ENCODE data around the gene MAP3K9.
"Not testable (repeated sequence)": the region's sequence is repeated elsewhere in the genome, so short reads cannot be mapped to it uniquely, and the experiment has no call there.

MAP3K9 gene

GRCh38 chr14:70708717-70709570 is 100.4 kb downstream of the MAP3K9 start:
- in situ Hi-C loops (cut with HindIII; ENCODE audit: low sequenced_read_pairs) = no loop called here
- DNase-seq (ENCODE audit: low read depth, low spot score) = no peak
- TF ChIP-seq CTCF (IDR thresholded peaks at IDR 0.05; ENCODE audit: low read depth, low read length) = no peak
- H3K4me3 ChIP-seq (ENCODE audit: low read depth, low read length) = no peak overlapping the region

GRCh38 chr14:70707138-70708038 is 101.9 kb downstream of the MAP3K9 start:
- DNase-seq (ENCODE audit: low read depth, low spot score) = peak; percentile 85
- no peak overlapping the region for H3K4me3 ChIP-seq (ENCODE audit: low read depth, low read length)
- TF ChIP-seq CTCF (IDR thresholded peaks at IDR 0.05; ENCODE audit: low read depth, low read length) = no peak
- in situ Hi-C loops (cut with HindIII; ENCODE audit: low sequenced_read_pairs) = no loop called here

GRCh38 chr14:70706177-70706576 is 103.1 kb downstream of the MAP3K9 start:
- no peak overlapping the region for H3K4me3 ChIP-seq (ENCODE audit: low read depth, low read length)
- no peak for TF ChIP-seq CTCF (IDR thresholded peaks at IDR 0.05; ENCODE audit: low read depth, low read length)
- in situ Hi-C loops (cut with HindIII; ENCODE audit: low sequenced_read_pairs) = no loop called here
- DNase-seq (ENCODE audit: low read depth, low spot score) = no peak

- no peak for DNase-seq (ENCODE audit: low read depth, low spot score)
- in situ Hi-C loops (cut with HindIII; ENCODE audit: low sequenced_read_pairs) = no loop called here
- no peak overlapping the region for H3K4me3 ChIP-seq (ENCODE audit: low read depth, low read length)
- no peak for TF ChIP-seq CTCF (IDR thresholded peaks at IDR 0.05; ENCODE audit: low read depth, low read length)
Measured at GRCh38 chr14:70704960-70705359, 104.4 kb downstream of the MAP3K9 start.

- DNase-seq (ENCODE audit: low read depth, low spot score); H3K4me3 ChIP-seq (ENCODE audit: low read depth, low read length); in situ Hi-C loops (cut with HindIII; ENCODE audit: low sequenced_read_pairs): not testable (repeated sequence)
Measured at GRCh38 chr14:70703621-70704168, 105.6 kb downstream of the MAP3K9 start.

- no peak overlapping the region for H3K4me3 ChIP-seq (ENCODE audit: low read depth, low read length)
- TF ChIP-seq CTCF (IDR thresholded peaks at IDR 0.05; ENCODE audit: low read depth, low read length) = no peak
- in situ Hi-C loops (cut with HindIII; ENCODE audit: low sequenced_read_pairs) = no loop called here
- no peak for DNase-seq (ENCODE audit: low read depth, low spot score)
Measured at GRCh38 chr14:70702161-70702560, 107.2 kb downstream of the MAP3K9 start.

Measured in astrocyte of the spinal cord (primary cell).